Ishikawa (cell line): ENCODE measurements around the gene ERGIC1.
A peak's percentile ranks its signal among the peaks of the same experiment; 100 is the strongest.

Experiments
- CEBPB ChIP-seq: IDR thresholded peaks from 2 replicates; pipeline ENCODE4 v1.6.1; 2012
- CREB1 ChIP-seq: IDR thresholded peaks from 2 replicates; pipeline ENCODE4 v1.6.1; 2012; ENCODE audit warnings: low read depth
- EGR1 ChIP-seq: IDR thresholded peaks from 2 replicates; pipeline ENCODE4 v1.6.1; 2012
- EP300 ChIP-seq: IDR thresholded peaks from 2 replicates; pipeline ENCODE4 v1.6.1; 2012; ENCODE audit warnings: borderline replicate concordance
- FOXM1 ChIP-seq: IDR thresholded peaks from 2 replicates; pipeline ENCODE4 v1.6.1; 2012; ENCODE audit warnings: low read depth, borderline replicate concordance
- NFIC ChIP-seq: IDR thresholded peaks from 2 replicates; pipeline ENCODE4 v1.6.1; 2012
- RAD21 ChIP-seq: IDR thresholded peaks from 2 replicates; pipeline ENCODE4 v1.6.1; 2012; ENCODE audit warnings: low read depth
- REST ChIP-seq: IDR thresholded peaks from 2 replicates; pipeline ENCODE4 v1.6.1; 2012; ENCODE audit warnings: low read depth, mild to moderate bottlenecking
- TAF1 ChIP-seq: IDR thresholded peaks from 2 replicates; pipeline ENCODE4 v1.6.1; 2012; ENCODE audit warnings: low read depth, mild to moderate bottlenecking
- TCF12 ChIP-seq: IDR thresholded peaks from 2 replicates; pipeline ENCODE4 v1.6.1; 2012; ENCODE audit warnings: low read depth
- TEAD4 ChIP-seq: IDR thresholded peaks from 2 replicates; pipeline ENCODE4 v1.6.1; 2012
- YY1 ChIP-seq: IDR thresholded peaks from 2 replicates; pipeline ENCODE4 v1.6.1; 2012; ENCODE audit warnings: low read depth
- ZBTB7A ChIP-seq: IDR thresholded peaks from 2 replicates; pipeline ENCODE4 v1.6.1; 2012; ENCODE audit warnings: low read depth
- TF ChIP-seq, protein P1 (sequence below): IDR thresholded peaks from 2 replicates; pipeline ENCODE4 v1.6.1; 2012
- TF ChIP-seq, protein P2 (sequence below): IDR thresholded peaks from 2 replicates; pipeline ENCODE4 v1.6.1; 2012

ERGIC1 gene

DNA sequence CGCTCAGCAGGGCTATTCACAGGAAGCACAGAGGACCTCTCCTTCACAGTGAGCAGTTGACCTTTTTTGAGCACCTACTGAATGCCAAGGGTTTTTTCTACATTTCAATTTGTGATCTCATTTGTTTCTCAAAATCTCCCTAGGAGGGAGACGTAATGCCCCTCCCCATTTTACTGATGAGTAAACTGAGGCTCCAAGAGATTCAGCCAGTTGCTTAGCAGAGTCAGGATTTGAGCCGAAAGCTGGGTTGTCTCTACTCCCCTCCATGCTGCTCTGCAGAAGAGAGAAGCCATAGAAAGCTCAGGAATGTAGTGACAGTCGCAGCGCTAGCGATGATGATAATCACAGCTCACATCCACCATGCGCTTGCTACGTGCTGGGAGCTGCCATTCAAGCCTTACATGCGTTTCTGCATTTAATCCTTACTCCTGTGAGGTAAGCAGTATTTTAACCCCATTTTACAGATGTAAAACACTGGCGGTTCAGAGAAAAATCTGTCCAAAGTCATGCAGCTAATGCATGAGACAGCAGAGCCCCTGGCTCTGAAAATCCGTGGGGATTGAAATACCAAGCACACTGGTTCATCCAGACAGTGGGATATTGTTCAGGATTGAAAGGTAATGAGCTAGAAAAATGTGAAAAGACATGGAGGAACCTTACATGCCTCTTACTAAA lies 33.8 kb downstream of the ERGIC1 start:
- TF ChIP-seq NFIC: no peak
- TF ChIP-seq TCF12: no peak
- TF ChIP-seq, protein P1, sequence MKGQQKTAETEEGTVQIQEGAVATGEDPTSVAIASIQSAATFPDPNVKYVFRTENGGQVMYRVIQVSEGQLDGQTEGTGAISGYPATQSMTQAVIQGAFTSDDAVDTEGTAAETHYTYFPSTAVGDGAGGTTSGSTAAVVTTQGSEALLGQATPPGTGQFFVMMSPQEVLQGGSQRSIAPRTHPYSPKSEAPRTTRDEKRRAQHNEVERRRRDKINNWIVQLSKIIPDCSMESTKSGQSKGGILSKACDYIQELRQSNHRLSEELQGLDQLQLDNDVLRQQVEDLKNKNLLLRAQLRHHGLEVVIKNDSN: no peak
- TF ChIP-seq ZBTB7A: no peak
- TF ChIP-seq EGR1: no peak
- no peak for TF ChIP-seq CREB1
- TF ChIP-seq, protein P2, sequence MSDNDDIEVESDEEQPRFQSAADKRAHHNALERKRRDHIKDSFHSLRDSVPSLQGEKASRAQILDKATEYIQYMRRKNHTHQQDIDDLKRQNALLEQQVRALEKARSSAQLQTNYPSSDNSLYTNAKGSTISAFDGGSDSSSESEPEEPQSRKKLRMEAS: no peak
- TF ChIP-seq FOXM1: no peak
- no peak for TF ChIP-seq CEBPB
- TF ChIP-seq YY1: no peak
- no peak for TF ChIP-seq REST
- no peak for TF ChIP-seq TEAD4
- no peak for TF ChIP-seq TAF1
- no peak for TF ChIP-seq EP300

DNA sequence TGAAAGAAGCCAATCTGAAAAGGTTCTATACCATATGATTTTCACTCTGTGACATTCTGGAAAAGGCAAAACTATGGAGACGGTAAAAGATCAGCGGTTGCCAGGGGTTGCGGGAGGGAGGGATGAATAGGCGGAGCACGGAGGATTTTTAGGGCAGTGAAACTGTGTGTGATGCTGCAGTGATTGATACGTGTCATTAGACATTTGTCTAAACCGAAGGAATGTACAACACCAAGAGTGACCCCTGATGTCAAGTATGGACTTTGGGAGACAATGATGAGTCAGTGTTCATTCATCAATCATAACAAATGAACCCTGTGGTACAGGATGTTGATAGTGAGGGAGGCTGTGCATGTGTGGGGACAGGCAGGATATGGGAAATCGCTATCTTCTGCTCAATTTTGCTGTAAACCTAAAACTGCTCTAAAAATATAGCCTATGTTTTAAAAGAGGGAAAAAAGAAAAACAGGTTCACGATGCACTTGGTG lies 34.4 kb downstream of the ERGIC1 start:
- TF ChIP-seq TAF1 (no peak), YY1 (no peak), TEAD4 (no peak), CREB1 (no peak), EP300 (no peak), FOXM1 (no peak), EGR1 (no peak), CEBPB (no peak), NFIC (no peak), REST (no peak), TCF12 (no peak), ZBTB7A (no peak), RAD21 (no peak)
- TF ChIP-seq, protein P1: no peak
- TF ChIP-seq, protein P2: no peak

DNA sequence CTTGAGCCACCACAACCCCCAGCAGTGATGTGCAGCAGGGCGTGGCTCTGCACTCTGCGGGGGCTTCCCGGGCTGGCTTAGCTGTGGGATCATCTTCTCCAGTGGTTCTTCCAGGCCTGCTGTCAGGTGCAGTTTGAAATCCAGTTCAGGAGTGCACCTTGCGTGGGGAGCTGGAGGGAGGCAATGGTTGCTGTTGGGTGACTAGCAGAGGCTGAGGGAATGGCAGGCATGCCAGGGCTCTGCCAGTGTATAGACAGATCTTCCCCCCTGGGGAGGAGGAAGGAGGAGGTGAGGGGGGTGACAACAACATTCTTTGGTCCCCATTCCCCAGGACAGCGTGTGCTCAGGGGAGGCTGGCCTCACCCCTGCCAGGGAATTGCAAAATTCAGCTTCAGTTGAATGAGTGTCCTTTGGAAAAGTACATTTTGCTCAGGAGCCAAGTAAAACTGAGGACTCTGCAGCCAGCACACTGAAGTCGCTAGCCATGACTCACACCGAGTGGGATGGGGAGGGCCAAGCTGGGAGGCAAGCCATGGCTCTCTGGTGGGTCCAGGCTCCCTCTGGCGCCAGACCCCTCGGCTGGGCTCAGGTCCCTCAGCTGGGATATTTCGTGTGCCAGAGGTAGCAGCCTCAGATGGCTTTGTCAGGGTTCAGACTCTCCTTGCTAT lies 35.0 kb downstream of the ERGIC1 start:
- TF ChIP-seq, protein P2: no peak
- TF ChIP-seq TAF1: no peak
- 0 out of 2 replicates have a peak, but pooled peaks have one; percentile 45 for TF ChIP-seq CEBPB
- peak; percentile 28; the same call in 1 of the 2 replicates for TF ChIP-seq TEAD4
- TF ChIP-seq EP300: no peak
- TF ChIP-seq RAD21: no peak; the same call in 1 of the 2 replicates
- TF ChIP-seq ZBTB7A: no peak
- TF ChIP-seq, protein P1: no peak

DNA sequence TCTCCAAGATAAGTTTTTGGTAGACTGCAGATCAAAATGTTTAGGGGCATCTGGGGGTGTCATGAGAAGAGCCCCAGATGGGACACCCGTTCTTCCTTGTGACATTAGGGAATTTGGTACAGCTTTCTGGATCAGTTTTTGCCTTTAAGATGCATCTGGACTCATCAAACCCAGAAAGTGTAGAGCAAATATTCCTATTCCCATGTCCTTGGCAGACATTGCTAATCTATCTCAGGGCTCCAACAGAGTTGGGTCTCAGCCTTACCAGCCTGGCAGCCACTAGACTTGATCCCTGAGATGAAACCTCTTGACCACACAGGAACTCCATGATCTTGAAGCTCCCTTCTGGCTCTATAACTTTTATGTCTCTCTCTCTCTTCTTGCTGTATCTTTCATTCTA lies 35.6 kb downstream of the ERGIC1 start:
- no peak for TF ChIP-seq EP300
- TF ChIP-seq REST: no peak
- no peak for TF ChIP-seq YY1
- TF ChIP-seq TEAD4: no peak
- TF ChIP-seq ZBTB7A: no peak
- TF ChIP-seq TCF12: no peak
- no peak for TF ChIP-seq FOXM1
- TF ChIP-seq CEBPB: no peak
- no peak for TF ChIP-seq EGR1
- no peak for TF ChIP-seq TAF1
- no peak for TF ChIP-seq CREB1
- TF ChIP-seq RAD21: no peak
- TF ChIP-seq, protein P2: no peak
- TF ChIP-seq, protein P1: no peak
- TF ChIP-seq NFIC: no peak
